Heart right ventricle (tissue), 16 donors: ENCODE results near the gene GMPR2. TPM values are rescaled to one million over a fixed set of nuclear protein-coding genes. Genes with fewer than 3 reads are reported as not detected.

ENCODE experiments used
- ATAC-seq, 8 donors: fragments of 200-7000 bp; cut with Tn5 transposase; one replicate each; pipeline ENCODE4 v1.9.1; 2020; ENCODE audit warnings: mild to moderate bottlenecking in 8 of 8, moderate library complexity in 8 of 8, moderate number of reproducible peaks in 1 of 8
- DNase-seq, 2 donors: peaks; one replicate each; pipeline ENCODE4 v3.0.0-alpha.2; 2020
- H3K27ac ChIP-seq, 10 donors: fragments of 200-600 bp; sonication (generic) in 2 of 10; one replicate each; pipeline versions ENCODE4 v1.5.0 to v1.8.0; 2020 to 2022; ENCODE audit warnings: mild to moderate bottlenecking in 3 of 10
- H3K27me3 ChIP-seq, 7 donors: fragments of 200-600 bp; one replicate each; pipeline ENCODE4 v1.8.0; 2021 to 2022; ENCODE audit warnings: mild to moderate bottlenecking in 2 of 7
- H3K36me3 ChIP-seq, 9 donors: fragments of 200-600 bp; sonication (generic) in 1 of 9; one replicate each; pipeline versions ENCODE4 v1.5.0 to v1.8.0; 2020 to 2022; ENCODE audit warnings: mild to moderate bottlenecking in 2 of 9
- H3K4me1 ChIP-seq, 9 donors: fragments of 200-600 bp; sonication (generic) in 1 of 9; one replicate each; pipeline versions ENCODE4 v1.5.0 to v1.8.0; 2020 to 2022; ENCODE audit warnings: mild to moderate bottlenecking in 4 of 9
- H3K4me3 ChIP-seq, 10 donors: fragments of 200-600 bp; sonication (generic) in 2 of 10; one replicate each; pipeline versions ENCODE4 v1.5.0 to v1.8.0; 2020 to 2022; ENCODE audit warnings: mild to moderate bottlenecking in 7 of 10, moderate library complexity in 2 of 10
- H3K9me3 ChIP-seq, 11 donors: fragments of 200-600 bp in 10 of 11; sonication (generic) in 2 of 11; one replicate each; pipeline versions ENCODE4 v1.5.0 to v1.8.0; 2013 to 2022; ENCODE audit warnings: mild to moderate bottlenecking in 2 of 11, control low read depth in 1 of 11, moderate library complexity in 1 of 11
- CTCF ChIP-seq, 9 donors: fragments of 200-600 bp; sonication (generic) in 2 of 9; IDR thresholded peaks; one replicate each; pipeline versions ENCODE4 v1.5.0 to v1.8.0; 2021 to 2022; ENCODE audit warnings: antibody characterized with exemption in 9 of 9, mild to moderate bottlenecking in 5 of 9, moderate library complexity in 1 of 9
- WGBS, 2 donors: extraction: QIAGEN DNeasy Blood & Tissue Kit; methylation state at CpG; one replicate each; pipeline ENCODE4 v1.1.7; 2013; ENCODE audit warnings: inconsistent platforms in 1 of 2; 5-methylcytosine and 5-hydroxymethylcytosine counted together
- intact Hi-C, 10 donors: fragments of 100-400 bp; cut with DNase I; formaldehyde crosslinking; loops; one replicate each; pipeline versions ENCODE4 v1.11.1 to v1.14.2; 2022
- polyA plus RNA-seq, 2 donors: library from polyadenylated mRNA; stranded (reverse); fragments of 200-250 nt; gene quantifications; one replicate each; pipeline ENCODE4 v1.2.3, GENCODE V29; 2013
- total RNA-seq, 10 donors: library from RNA; stranded (reverse); fragmentation: NEBNext Ultra II Directional in 3 of 10; extraction: Animal tissue kit (Norgen Biotek cat#: 25700) in 3 of 10; gene quantifications; one replicate each; pipeline versions ENCODE4 v1.2.1 to v1.2.4, GENCODE V29; 2021 to 2023
- donor health status: Arrhythmogenic right ventricular cardiomyopathy.
- donor health status: ischemic (EF 13 %, LVEDD 7.1; RV severe dilation, severe dysfunction).
- donor health status: healthy with polysubstance abuse.
- donor health status: DM: no; HTN: yes; CAD: no.
- donor health status: DM: no; HTN: no; CAD: no.
- donor health status: ischemic (EF 25% LVEDD 6.9; RV normal size, moderate dysfunction).
- donor health status: ischemic (EF 25% LVEDD 5.7; RV mildly dilated, moderate dysfunction).
- donor health status: healthy.
- donor health status: DM: yes; HTN: yes; CAD: no.
- donor health status: Ischemic cardiomyopathy.
- donor health status: ischemic (EF 35%, LVEDD 5.7; RV mildly dilated, moderate dysfunction).
- donor health status: nonischemic (EF 11% LVEDD 7.7; RV severe dilation, severe dysfunction).
- donor health status: DM: yes; HTN: yes; CAD: no.
- donor health status: PGD.
- donor health status: ischemic (EF 29% LVEDD 5.4; RV normal size, mild dysfunction).
- donor health status: nonischemic (EF 23%, LVEDD 6.1; RV moderate dilation, normal function).

GMPR2 gene
- total and polyA plus RNA-seq, 12 donors = 26.4 to 46.9 (median 32.7) TPM

- Histone ChIP-seq H3K36me3 (peaks cover 0 to 13% (median 8%) of the 10 kb centered on the region in 9 donors), H3K4me1 (peaks cover 0 to 25% (median 0%) of the 10 kb centered on the region in 9 donors), H3K4me3 (no peak overlapping the region), H3K9me3 (no peaks in the 10 kb centered on the region), H3K27ac (no peak overlapping the region), H3K27me3 (no peaks in the 10 kb centered on the region)
- intact Hi-C loops = no loop called here
- 81 to 85% methylated on average over 4 of the region's 4 CpGs for WGBS, 2 donors
- DNase-seq (no peak), ATAC-seq (no peak)
- TF ChIP-seq CTCF (IDR thresholded peaks at IDR 0.05) = no peak
Observed at GRCh38 chr14:24285351-24285750, 52.6 kb downstream of the GMPR2 start.

- no peaks in the 10 kb centered on the region for H3K27me3 ChIP-seq
Observed at GRCh38 chr14:24286996-24287395, 54.3 kb downstream of the GMPR2 start.

More at GRCh38 chr14:24286996-24287395, 54.3 kb downstream of the GMPR2 start:
- ATAC-seq (no peak), DNase-seq (no peak)
- H3K9me3 ChIP-seq = no peaks in the 10 kb centered on the region
- TF ChIP-seq CTCF (IDR thresholded peaks at IDR 0.05) = no peak
- WGBS, 2 donors = 96 to 98% methylated on average over 5 of the region's 5 CpGs
- no peak overlapping the region for H3K27ac ChIP-seq
- H3K4me1 ChIP-seq = peaks cover 0 to 9% (median 0%) of the 10 kb centered on the region in 9 donors
- H3K36me3 ChIP-seq = peaks cover 0 to 30% (median 18%) of the 10 kb centered on the region in 9 donors
- intact Hi-C loops = no loop called here
- H3K4me3 ChIP-seq = no peak overlapping the region

Other genes with a start within 250 kb of the GMPR2 start
Only the 30 nearest of the 34 such genes appear.
- gene CARMIL3, start 180.9 kb upstream of the GMPR2 start, total RNA-seq = under 1 TPM in 7 of 10 donors, not detected in 3; 0.06 to 0.31 (median 0.08) TPM
- under 1 TPM; 0.13 to 0.44 TPM for gene CARMIL3, start 180.9 kb upstream of the GMPR2 start, polyA plus RNA-seq
- gene CPNE6, start 161.4 kb upstream of the GMPR2 start, total RNA-seq = under 1 TPM in 4 of 10 donors, not detected in 6; 0.12 to 0.64 (median 0.41) TPM
- gene CPNE6, start 161.4 kb upstream of the GMPR2 start, polyA plus RNA-seq = not detected
- 1 to 10 TPM in 9 of 10 donors, under 1 TPM in 1; 0.75 to 6.8 (median 2.6) TPM for gene PCK2, start 138.6 kb upstream of the GMPR2 start, total RNA-seq
- 1 to 10 TPM; 2.5 to 7.3 TPM for gene PCK2, start 138.6 kb upstream of the GMPR2 start, polyA plus RNA-seq
- gene DCAF11, start 118.2 kb upstream of the GMPR2 start, total RNA-seq = 10 to 100 TPM; 62.2 to 99.7 (median 73.0) TPM
- gene DCAF11, start 118.2 kb upstream of the GMPR2 start, polyA plus RNA-seq = 10 to 100 TPM; 19.7 to 72.7 TPM
- 1 to 10 TPM; 1.7 to 3.5 (median 2.2) TPM for gene NRL, start 118.0 kb upstream of the GMPR2 start, total RNA-seq
- 1 to 10 TPM; 1.5 to 3.3 TPM for gene NRL, start 118.0 kb upstream of the GMPR2 start, polyA plus RNA-seq
- 100 to 1,000 TPM; 105 to 176 (median 131) TPM for gene FITM1, start 102.3 kb upstream of the GMPR2 start, total RNA-seq
- 100 to 1,000 TPM in 1 of 2 donors, 10 to 100 TPM in 1; 77.0 to 247 TPM for gene FITM1, start 102.3 kb upstream of the GMPR2 start, polyA plus RNA-seq
- gene PSME1, start 96.7 kb upstream of the GMPR2 start, total RNA-seq = 100 to 1,000 TPM in 5 of 10 donors, 10 to 100 TPM in 5; 84.3 to 341 (median 100.0) TPM
- 100 to 1,000 TPM; 138 to 149 TPM for gene PSME1, start 96.7 kb upstream of the GMPR2 start, polyA plus RNA-seq
- 10 to 100 TPM; 10.2 to 18.8 (median 13.3) TPM for gene EMC9, start 91.3 kb upstream of the GMPR2 start, total RNA-seq
- gene EMC9, start 91.3 kb upstream of the GMPR2 start, polyA plus RNA-seq = 10 to 100 TPM; 27.2 to 44.3 TPM
- gene PSME2, start 86.3 kb upstream of the GMPR2 start, total RNA-seq = 100 to 1,000 TPM in 3 of 10 donors, 10 to 100 TPM in 7; 62.6 to 347 (median 85.0) TPM
- 100 to 1,000 TPM; 124 to 290 TPM for gene PSME2, start 86.3 kb upstream of the GMPR2 start, polyA plus RNA-seq
- 10 to 100 TPM; 27.5 to 52.6 (median 34.8) TPM for gene RNF31, start 85.4 kb upstream of the GMPR2 start, total RNA-seq
- gene RNF31, start 85.4 kb upstream of the GMPR2 start, polyA plus RNA-seq = 10 to 100 TPM; 39.4 to 92.9 TPM
- 100 to 1,000 TPM in 1 of 10 donors, 10 to 100 TPM in 9; 17.7 to 147 (median 36.7) TPM for gene IRF9, start 71.7 kb upstream of the GMPR2 start, total RNA-seq
- 10 to 100 TPM; 28.2 to 64.1 TPM for gene IRF9, start 71.7 kb upstream of the GMPR2 start, polyA plus RNA-seq
- 1 to 10 TPM; 2.5 to 7.0 (median 4.3) TPM for gene REC8, start 60.8 kb upstream of the GMPR2 start, total RNA-seq
- gene REC8, start 60.8 kb upstream of the GMPR2 start, polyA plus RNA-seq = 10 to 100 TPM in 1 of 2 donors, 1 to 10 TPM in 1; 2.5 to 17.7 TPM
- gene IPO4, start 44.1 kb upstream of the GMPR2 start, total RNA-seq = 10 to 100 TPM; 10.1 to 22.5 (median 12.6) TPM
- gene IPO4, start 44.1 kb upstream of the GMPR2 start, polyA plus RNA-seq = 10 to 100 TPM in 1 of 2 donors, 1 to 10 TPM in 1; 4.4 to 23.8 TPM
- 10 to 100 TPM; 14.2 to 31.3 (median 18.7) TPM for gene TM9SF1, start 37.5 kb upstream of the GMPR2 start, total RNA-seq
- 10 to 100 TPM; 10.8 to 36.4 TPM for gene TM9SF1, start 37.5 kb upstream of the GMPR2 start, polyA plus RNA-seq
- gene TSSK4, start 27.2 kb upstream of the GMPR2 start, total RNA-seq = under 1 TPM in 1 of 10 donors, not detected in 9; 0.28 TPM
- under 1 TPM in 1 of 2 donors, not detected in 1; 0.22 TPM for gene TSSK4, start 27.2 kb upstream of the GMPR2 start, polyA plus RNA-seq
- 10 to 100 TPM; 23.4 to 35.3 (median 29.4) TPM for gene CHMP4A, start 19.4 kb upstream of the GMPR2 start, total RNA-seq
- 10 to 100 TPM; 34.3 to 80.8 TPM for gene CHMP4A, start 19.4 kb upstream of the GMPR2 start, polyA plus RNA-seq
- 10 to 100 TPM; 13.9 to 22.9 (median 18.9) TPM for gene MDP1, start 16.9 kb upstream of the GMPR2 start, total RNA-seq
- gene MDP1, start 16.9 kb upstream of the GMPR2 start, polyA plus RNA-seq = 10 to 100 TPM; 23.0 to 23.5 TPM
- 100 to 1,000 TPM; 178 to 228 (median 199) TPM for gene NEDD8, start 562 bp upstream of the GMPR2 start, total RNA-seq
- 100 to 1,000 TPM; 154 to 325 TPM for gene NEDD8, start 562 bp upstream of the GMPR2 start, polyA plus RNA-seq
- gene TINF2, start 9.7 kb downstream of the GMPR2 start, total RNA-seq = 10 to 100 TPM; 36.8 to 56.4 (median 40.5) TPM
- gene TINF2, start 9.7 kb downstream of the GMPR2 start, polyA plus RNA-seq = 10 to 100 TPM; 19.3 to 44.0 TPM
- 1 to 10 TPM in 1 of 10 donors, under 1 TPM in 9; 0.17 to 2.2 (median 0.65) TPM for gene TGM1, start 30.2 kb downstream of the GMPR2 start, total RNA-seq
- under 1 TPM; 0.51 to 0.87 TPM for gene TGM1, start 30.2 kb downstream of the GMPR2 start, polyA plus RNA-seq
- gene RABGGTA, start 38.7 kb downstream of the GMPR2 start, total RNA-seq = 10 to 100 TPM; 17.4 to 30.0 (median 19.6) TPM
- 10 to 100 TPM; 30.6 to 37.9 TPM for gene RABGGTA, start 38.7 kb downstream of the GMPR2 start, polyA plus RNA-seq
- gene DHRS1, start 66.9 kb downstream of the GMPR2 start, total RNA-seq = 10 to 100 TPM in 4 of 10 donors, 1 to 10 TPM in 6; 6.9 to 11.1 (median 9.0) TPM
- 10 to 100 TPM in 1 of 2 donors, 1 to 10 TPM in 1; 8.5 to 11.6 TPM for gene DHRS1, start 66.9 kb downstream of the GMPR2 start, polyA plus RNA-seq
- gene NOP9, start 66.9 kb downstream of the GMPR2 start, total RNA-seq = 10 to 100 TPM; 22.0 to 31.9 (median 27.3) TPM
- gene NOP9, start 66.9 kb downstream of the GMPR2 start, polyA plus RNA-seq = 10 to 100 TPM; 10.7 to 10.8 TPM
- 1 to 10 TPM; 1.9 to 6.0 (median 3.5) TPM for gene CIDEB, start 75.0 kb downstream of the GMPR2 start, total RNA-seq
- 1 to 10 TPM; 4.3 to 4.8 TPM for gene CIDEB, start 75.0 kb downstream of the GMPR2 start, polyA plus RNA-seq
- gene LTB4R2, start 77.2 kb downstream of the GMPR2 start, total RNA-seq = 1 to 10 TPM in 7 of 10 donors, under 1 TPM in 3; 0.68 to 2.4 (median 1.3) TPM
- gene LTB4R2, start 77.2 kb downstream of the GMPR2 start, polyA plus RNA-seq = under 1 TPM; 0.51 to 0.90 TPM
- 1 to 10 TPM in 7 of 10 donors, under 1 TPM in 3; 0.76 to 3.1 (median 1.8) TPM for gene LTB4R, start 78.6 kb downstream of the GMPR2 start, total RNA-seq
- 1 to 10 TPM; 3.2 to 3.7 TPM for gene LTB4R, start 78.6 kb downstream of the GMPR2 start, polyA plus RNA-seq
- gene ADCY4, start 102.1 kb downstream of the GMPR2 start, total RNA-seq = 10 to 100 TPM; 17.4 to 37.0 (median 22.9) TPM
- gene ADCY4, start 102.1 kb downstream of the GMPR2 start, polyA plus RNA-seq = 100 to 1,000 TPM in 1 of 2 donors, 10 to 100 TPM in 1; 23.1 to 104 TPM
- 1 to 10 TPM; 1.7 to 4.9 (median 3.5) TPM for gene RIPK3, start 107.1 kb downstream of the GMPR2 start, total RNA-seq
- 1 to 10 TPM; 4.9 to 7.1 TPM for gene RIPK3, start 107.1 kb downstream of the GMPR2 start, polyA plus RNA-seq
- gene NFATC4, start 135.3 kb downstream of the GMPR2 start, total RNA-seq = 10 to 100 TPM in 4 of 10 donors, 1 to 10 TPM in 6; 3.0 to 42.0 (median 7.8) TPM
- 10 to 100 TPM; 28.7 to 69.2 TPM for gene NFATC4, start 135.3 kb downstream of the GMPR2 start, polyA plus RNA-seq
- gene NYNRIN, start 166.1 kb downstream of the GMPR2 start, total RNA-seq = 1 to 10 TPM; 3.6 to 9.0 (median 6.4) TPM
- gene NYNRIN, start 166.1 kb downstream of the GMPR2 start, polyA plus RNA-seq = 1 to 10 TPM; 4.6 to 6.8 TPM